Stimulated activated CD4-positive, alpha-beta T cell treated with anti-CD3 and anti-CD28 coated beads, Interleukin-1b, Interleukin-23, amount 100 ng/mL, for 1 hour (primary cell): ENCODE results near the gene HOXB3.

Experiments
- DNase-seq, 2 donors: peaks; one replicate each; pipeline ENCODE4 v3.0.0-alpha.2; 2020; ENCODE audit warnings: low read depth in 2 of 2

HOXB3 gene

GRCh38 chr17:48597778-48598631 is 8.0 kb upstream of the HOXB3 start:
- no peak for DNase-seq

- DNase-seq = no peak
Observed at GRCh38 chr17:48597528-48597777, 7.4 kb upstream of the HOXB3 start.

GRCh38 chr17:48596735-48597527 is 6.9 kb upstream of the HOXB3 start:
- no peak for DNase-seq

- DNase-seq = no peak
Observed at GRCh38 chr17:48596000-48596734, 6.1 kb upstream of the HOXB3 start.

- DNase-seq = no peak
Observed at GRCh38 chr17:48595278-48595999, 5.4 kb upstream of the HOXB3 start.

GRCh38 chr17:48594538-48595277 is 4.7 kb upstream of the HOXB3 start:
- no peak for DNase-seq

GRCh38 chr17:48593840-48594537 is 3.9 kb upstream of the HOXB3 start:
- peak; percentile 60 to 76 for DNase-seq

GRCh38 chr17:48593126-48593829 is 3.2 kb upstream of the HOXB3 start, which contains the start of gene HOXB5:
TSS of gene HOXB5 (minus strand) at chr17:48593779. CDS start at chr17:48593682, 97 bp downstream.
- no peak for DNase-seq

GRCh38 chr17:48592577-48592976 is 2.5 kb upstream of the HOXB3 start:
- DNase-seq = no peak

GRCh38 chr17:48592057-48592514 is 2.0 kb upstream of the HOXB3 start:
- DNase-seq = no peak

GRCh38 chr17:48591255-48592056 is 1.4 kb upstream of the HOXB3 start:
- DNase-seq = no peak

- DNase-seq = no peak
Observed at GRCh38 chr17:48590607-48591161, 643 bp upstream of the HOXB3 start.

- DNase-seq = no peak
Observed at GRCh38 chr17:48589060-48589830, 796 bp downstream of the HOXB3 start.

GRCh38 chr17:48588528-48588927 is 1.5 kb downstream of the HOXB3 start:
- DNase-seq = no peak

GRCh38 chr17:48588074-48588415 is 2.0 kb downstream of the HOXB3 start:
- no peak for DNase-seq

GRCh38 chr17:48587276-48588073 is 2.6 kb downstream of the HOXB3 start:
- DNase-seq = no peak
